GM21786 (cell line): ENCODE measurements around the gene POC1A.
A peak's percentile ranks its signal among the peaks of the same experiment; 100 is the strongest.
"Not testable (repeated sequence)": the region's sequence is repeated elsewhere in the genome, so short reads cannot be mapped to it uniquely, and the experiment has no call there.

Source experiments
- ATAC-seq: cut with Tn5 transposase; IDR thresholded peaks from one replicate; pipeline ENCODE4 v1.9.1; 2021; ENCODE audit not compliant: unreplicated experiment

The POC1A gene

GRCh38 chr3:52036222-52036694 is 118.0 kb downstream of the POC1A start:
- ATAC-seq = peak; percentile 92

- no peak for ATAC-seq
These were observed 119.6 kb downstream of the POC1A start for GRCh38 chr3:52034651-52035050.

- ATAC-seq = no peak
These were observed 120.0 kb downstream of the POC1A start for GRCh38 chr3:52034212-52034611.

GRCh38 chr3:52033748-52034147 is 120.5 kb downstream of the POC1A start:
- not testable (repeated sequence) for ATAC-seq

GRCh38 chr3:52032702-52033408 is 121.4 kb downstream of the POC1A start:
- no peak for ATAC-seq

GRCh38 chr3:52031896-52032295 is 122.3 kb downstream of the POC1A start:
- ATAC-seq = no peak

GRCh38 chr3:52030714-52031310 is 123.4 kb downstream of the POC1A start:
- ATAC-seq = no peak

- no peak for ATAC-seq
These were observed 124.7 kb downstream of the POC1A start for GRCh38 chr3:52029535-52029934.

- ATAC-seq = no peak
These were observed 125.2 kb downstream of the POC1A start for GRCh38 chr3:52029053-52029452.

- ATAC-seq = no peak
These were observed 125.7 kb downstream of the POC1A start for GRCh38 chr3:52028572-52028971.

- ATAC-seq = no peak
These were observed 128.2 kb downstream of the POC1A start for GRCh38 chr3:52026041-52026440.

GRCh38 chr3:52025453-52025852 is 128.8 kb downstream of the POC1A start:
- no peak for ATAC-seq
